ENCODE results near the gene CRYBA2.

DNA sequence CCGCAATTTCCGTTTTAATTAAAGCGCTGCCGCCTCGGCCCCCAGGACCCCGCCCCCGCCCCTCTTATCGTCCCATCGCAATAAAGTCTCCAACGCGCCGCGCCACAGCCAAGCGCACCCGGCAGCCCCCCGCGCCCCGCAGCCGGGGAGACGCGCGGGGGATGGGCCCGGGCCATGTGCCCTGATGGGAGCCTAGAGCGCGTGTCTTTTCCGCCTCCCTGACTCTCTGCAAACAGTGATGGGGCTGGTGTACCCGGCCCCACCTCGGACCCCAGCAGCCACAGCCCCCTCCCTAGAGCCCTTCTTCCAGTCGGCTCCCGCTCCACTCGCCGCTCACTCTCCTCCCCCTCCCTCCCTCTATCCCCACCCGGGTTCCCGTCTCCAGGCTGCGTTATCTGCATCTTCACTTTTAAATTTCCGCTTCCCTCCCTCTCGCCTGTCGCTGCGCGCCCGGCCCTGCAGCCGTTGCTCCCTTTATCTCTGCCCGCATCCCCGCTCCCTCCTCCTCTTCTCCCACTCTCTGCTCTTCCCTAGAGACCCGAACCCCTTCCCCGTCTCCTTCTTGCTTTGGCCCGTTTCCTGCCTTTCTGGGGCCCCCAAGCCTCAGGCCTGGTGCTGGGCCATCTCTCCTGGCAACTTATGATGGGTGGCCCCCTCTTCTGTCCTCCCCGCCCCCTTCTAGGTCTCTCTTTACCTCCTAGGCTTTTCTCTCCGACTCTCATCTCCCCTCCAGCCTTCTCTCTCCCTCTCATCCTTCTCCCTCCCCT is 7.7 kb downstream of the CRYBA2 start:
- TF ChIP-seq CTCF (IDR thresholded peaks at IDR 0.05; ENCODE audit: insufficient read depth, low read length, poor library complexity, severe bottlenecking) (no peak), EZH2phosphoT487 (conservative IDR thresholded peaks at IDR 0.05; ENCODE audit: low read length) (no peak)
